AG09319 (cell line): ENCODE measurements around the gene ZNF540.

ENCODE experiments used
- DNase-seq: peaks from one replicate; pipeline ENCODE4 v3.0.0-alpha.2; 2010; ENCODE audit warnings: low read depth; ENCODE audit errors: extremely low read depth
- CTCF ChIP-seq: IDR thresholded peaks from 2 replicates; pipeline ENCODE4 v1.5.1; 2011; ENCODE audit warnings: low read depth, mild to moderate bottlenecking, inconsistent platforms, low read length, moderate library complexity

Gene ZNF540

GRCh38 chr19:37583340-37583739 lies 11.3 kb upstream of the ZNF540 start:
- no peak for TF ChIP-seq CTCF
- DNase-seq: no peak

GRCh38 chr19:37593996-37594303 lies 726 bp upstream of the ZNF540 start:
- DNase-seq: no peak
- TF ChIP-seq CTCF: no peak

GRCh38 chr19:37594982-37595382 lies 306 bp downstream of the ZNF540 start:
- no peak for TF ChIP-seq CTCF
- DNase-seq: no peak

- no peak for DNase-seq
- no peak for TF ChIP-seq CTCF
Measured at GRCh38 chr19:37635076-37636056, 40.7 kb downstream of the ZNF540 start.

- no peak for TF ChIP-seq CTCF
- no peak for DNase-seq
Measured at GRCh38 chr19:37654118-37654517, 59.4 kb downstream of the ZNF540 start.

GRCh38 chr19:37654629-37655300 lies 60.1 kb downstream of the ZNF540 start:
- no peak for TF ChIP-seq CTCF
- no peak for DNase-seq

GRCh38 chr19:37655301-37655688 lies 60.6 kb downstream of the ZNF540 start, which contains the start of gene ZFP30:
TSS of gene ZFP30 (minus strand) at chr19:37655465. CDS start at chr19:37647822, 7,643 bp downstream.
- DNase-seq: peak; percentile 64
- TF ChIP-seq CTCF: no peak
